ENCODE results near the gene PAFAH1B1.
A peak's percentile ranks its signal among the peaks of the same experiment; 100 is the strongest.
"Not testable (repeated sequence)": the region's sequence is repeated elsewhere in the genome, so short reads cannot be mapped to it uniquely, and the experiment has no call there.

Gene PAFAH1B1

DNA sequence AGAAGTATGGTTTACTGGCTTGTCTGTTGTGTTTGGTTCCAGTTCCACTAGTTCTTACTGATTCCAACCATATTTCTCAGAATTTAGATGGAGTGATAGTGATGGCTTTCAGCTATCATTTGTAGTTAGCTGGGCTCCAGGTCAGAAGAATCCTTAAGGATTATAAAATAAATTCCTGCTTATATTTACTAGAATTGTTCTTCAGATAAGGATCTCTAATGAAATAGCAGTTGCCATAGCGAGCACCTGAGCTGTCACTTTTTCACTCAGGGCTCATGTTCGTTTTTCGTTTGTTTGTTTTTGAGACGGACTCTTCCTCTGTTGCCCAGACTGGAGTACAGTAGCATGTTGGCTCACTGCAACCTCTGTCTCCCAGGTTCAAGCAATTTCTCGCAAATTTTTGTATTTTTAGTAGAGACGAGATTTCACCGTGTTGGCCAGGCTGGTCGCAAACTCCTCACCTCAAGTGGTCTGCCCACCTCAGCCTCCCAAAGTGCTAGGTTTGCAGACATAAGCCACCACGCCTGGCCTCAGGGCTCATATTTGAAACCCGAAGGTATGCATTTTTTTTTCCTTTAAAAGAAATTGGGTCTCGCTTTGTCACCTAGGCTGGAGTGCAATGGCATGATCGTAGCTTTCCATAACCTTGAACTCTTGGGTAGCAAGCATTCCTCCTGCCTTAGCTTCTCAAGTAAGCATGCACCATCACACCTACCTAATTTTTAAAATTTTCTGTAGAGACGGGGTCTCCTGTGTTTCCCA lies 42.9 kb downstream of the PAFAH1B1 start:
- no peak for DNase-seq

DNA sequence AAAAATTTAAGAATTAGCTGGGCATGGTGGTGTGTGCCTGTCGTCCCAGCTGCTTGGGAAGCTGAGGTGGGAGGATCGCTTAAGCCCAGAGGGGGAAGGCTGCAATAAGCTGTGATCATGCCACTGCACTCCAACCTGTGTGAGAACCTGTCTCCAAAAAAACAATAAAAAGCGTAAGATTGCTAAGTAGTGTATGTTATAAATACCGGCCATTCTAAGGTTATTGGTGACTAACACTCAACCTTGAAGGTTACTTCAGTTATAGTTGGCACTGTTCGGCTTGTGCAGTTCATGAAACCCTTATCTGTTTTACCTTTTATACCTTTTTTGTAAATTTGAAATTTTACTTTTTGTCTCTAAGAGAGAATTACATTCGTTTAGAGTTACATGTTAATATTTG lies 44.0 kb downstream of the PAFAH1B1 start:
- DNase-seq: no peak

DNA sequence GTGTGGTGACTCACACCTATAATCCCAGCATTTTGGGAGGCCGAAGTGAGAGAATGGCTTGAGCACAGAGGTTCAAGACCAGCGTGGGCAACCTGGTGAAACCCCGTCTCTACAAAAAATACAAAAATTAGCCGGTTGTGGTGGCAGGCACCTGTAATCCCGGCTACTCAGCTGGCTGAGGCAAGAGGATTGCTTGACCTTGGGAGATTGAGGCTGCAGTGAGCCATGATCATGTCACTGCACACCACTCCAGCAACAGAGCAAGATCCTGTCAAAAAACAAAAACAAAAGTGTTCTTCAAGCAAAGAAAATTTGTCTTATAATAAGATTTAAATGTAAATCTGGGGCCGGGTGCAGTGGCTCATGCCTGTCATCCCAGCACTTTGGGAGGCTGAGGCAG lies 51.5 kb downstream of the PAFAH1B1 start:
- DNase-seq: no peak

DNA sequence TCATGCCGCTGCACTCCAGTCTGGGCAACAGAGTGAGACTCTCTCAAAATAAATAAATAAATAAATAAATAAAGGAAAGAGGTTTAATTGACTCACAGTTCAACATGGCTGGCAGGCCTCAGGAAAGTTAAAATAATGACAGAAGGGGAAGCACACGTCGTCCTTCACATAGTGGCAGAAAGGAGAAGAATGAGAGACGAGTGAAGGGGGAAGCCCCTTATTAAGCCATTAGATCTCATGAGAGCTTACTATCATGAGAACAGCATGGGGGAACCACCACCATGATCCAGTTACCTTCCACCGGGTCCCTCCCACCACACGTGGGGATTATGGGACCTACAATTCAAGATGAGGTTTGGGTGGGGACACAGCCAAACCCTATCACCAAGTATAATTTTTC lies 54.5 kb downstream of the PAFAH1B1 start:
- no peak for DNase-seq

DNA sequence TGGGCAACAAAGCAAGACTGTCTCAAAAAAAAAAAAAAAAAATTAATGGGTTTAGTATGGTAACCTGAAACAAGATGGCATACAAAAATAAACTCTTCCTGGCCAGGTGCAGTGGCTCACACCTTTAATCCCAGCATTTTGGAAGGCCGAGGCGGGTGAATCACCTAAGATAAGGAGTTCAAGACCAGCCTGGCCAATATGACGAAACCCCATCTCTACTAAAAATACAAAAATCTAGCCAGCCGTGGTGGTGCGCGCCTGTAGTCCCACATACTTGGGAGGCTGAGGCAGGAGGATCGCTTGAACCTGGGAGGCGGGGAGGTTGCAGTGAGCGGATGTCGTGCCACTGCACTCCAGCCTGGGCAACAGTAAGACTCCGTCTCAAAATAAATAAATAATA lies 55.7 kb downstream of the PAFAH1B1 start:
- no peak for DNase-seq

DNA sequence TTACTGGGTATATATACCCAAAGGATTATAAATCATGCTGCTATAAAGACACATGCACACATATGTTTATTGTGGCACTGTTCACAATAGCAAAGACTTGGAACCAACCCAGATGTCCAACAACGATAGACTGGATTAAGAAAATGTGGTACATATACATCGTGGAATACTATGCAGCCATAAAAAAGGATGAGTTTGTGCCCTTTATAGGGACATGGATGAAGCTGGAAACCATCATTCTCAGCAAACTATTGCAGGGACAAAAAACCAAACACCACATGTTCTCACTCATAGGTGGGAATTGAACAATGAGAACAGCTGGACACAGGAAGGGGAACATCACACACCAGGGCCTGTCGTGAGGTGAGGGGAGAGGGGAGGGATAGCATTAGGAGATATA lies 59.5 kb downstream of the PAFAH1B1 start:
- DNase-seq: not testable (repeated sequence)

DNA sequence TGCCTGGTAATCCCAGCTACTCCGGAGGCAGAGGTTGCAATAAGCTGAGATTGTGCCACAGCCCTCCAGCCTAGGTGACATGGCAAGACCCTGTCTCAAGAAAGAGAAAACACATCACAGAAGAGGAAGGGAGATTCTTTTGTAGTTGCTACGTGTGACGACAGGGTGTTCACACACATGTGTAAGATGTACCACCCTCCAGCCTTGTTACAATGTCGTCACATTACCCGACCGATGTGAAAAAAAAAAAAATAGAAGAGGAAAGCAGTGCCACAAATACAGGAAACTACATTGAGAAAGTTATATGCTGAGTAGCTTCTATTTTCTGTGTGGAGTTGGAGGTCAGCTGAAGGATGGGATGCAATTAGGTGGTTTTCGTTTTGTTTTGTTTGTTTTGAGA lies 62.1 kb downstream of the PAFAH1B1 start:
- DNase-seq: no peak

DNA sequence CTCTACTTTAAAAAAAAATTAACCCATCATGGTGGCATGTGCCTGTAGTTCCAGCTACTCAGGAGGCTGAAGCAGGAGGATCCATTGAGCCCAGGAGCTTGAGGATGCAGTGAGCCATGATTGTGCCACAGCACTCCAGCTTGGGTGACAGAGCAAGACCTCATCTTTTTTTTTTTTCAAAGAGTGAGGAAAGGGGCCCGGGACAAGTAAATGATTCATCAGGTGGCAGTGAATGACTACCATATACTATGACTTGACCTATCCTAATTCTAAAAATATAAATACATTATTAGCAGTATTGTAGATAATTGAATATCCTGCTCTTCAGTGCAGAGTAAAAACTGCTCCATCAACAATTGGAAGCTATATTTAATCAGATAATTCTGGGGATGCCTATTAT lies 62.8 kb downstream of the PAFAH1B1 start:
- no peak for DNase-seq

DNA sequence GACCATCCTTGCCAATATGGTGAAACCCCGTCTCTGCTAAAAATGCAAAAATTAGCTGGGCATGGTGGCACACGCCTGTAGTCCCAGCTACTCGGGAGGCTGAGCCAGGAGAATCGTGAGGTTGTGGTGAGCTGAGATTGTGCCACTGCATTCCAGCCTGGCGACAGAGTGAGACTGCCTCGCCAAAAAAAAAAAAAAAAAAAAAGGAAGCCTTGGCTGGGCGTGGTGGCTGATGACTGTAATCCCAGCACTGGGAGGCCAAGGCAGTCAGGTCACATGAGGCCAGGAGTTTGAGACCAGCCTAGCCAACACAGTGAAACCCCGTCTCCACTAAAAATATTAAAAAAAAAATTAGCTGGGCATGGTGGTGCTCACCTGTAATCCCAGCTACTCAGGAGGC lies 65.9 kb downstream of the PAFAH1B1 start:
- not testable (repeated sequence) for DNase-seq

DNA sequence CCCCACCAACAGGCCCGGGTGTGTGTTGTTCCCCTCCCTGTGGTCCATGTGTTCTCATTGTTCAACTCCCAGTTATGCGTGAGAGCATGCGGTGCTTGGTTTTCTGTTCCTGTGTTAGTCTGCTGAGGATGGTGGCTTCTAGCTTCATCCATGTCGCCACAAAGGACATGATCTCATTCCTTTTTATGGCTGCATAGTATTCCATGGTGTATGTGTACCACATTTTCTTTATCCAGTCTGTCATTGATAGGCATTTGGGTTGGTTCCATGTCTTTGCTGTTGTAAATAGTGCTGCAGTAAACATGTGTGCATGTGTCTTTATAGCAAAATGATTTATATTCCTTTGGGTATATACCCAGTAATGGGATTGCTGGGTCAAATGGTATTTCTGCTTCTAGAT lies 67.0 kb downstream of the PAFAH1B1 start:
- not testable (repeated sequence) for DNase-seq

DNA sequence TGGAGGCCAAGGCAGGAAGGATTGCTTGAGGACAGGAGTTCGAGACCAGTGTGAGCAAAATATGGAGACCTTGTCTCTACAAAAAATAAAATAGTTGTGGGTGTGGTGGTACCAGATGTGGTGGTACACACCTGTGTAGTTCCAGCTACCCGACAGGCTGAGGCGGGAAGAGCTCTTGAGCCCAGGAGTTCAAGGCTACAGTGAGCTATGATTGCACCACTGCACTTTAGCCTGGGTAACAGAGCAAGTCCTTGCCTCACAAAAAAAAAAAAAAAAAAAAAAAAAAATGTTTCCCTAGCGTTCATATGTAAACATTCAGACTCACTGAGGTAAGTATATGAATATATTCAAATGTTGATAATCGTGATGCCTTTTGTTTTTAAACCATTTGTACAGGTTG lies 78.6 kb downstream of the PAFAH1B1 start:
- no peak for DNase-seq

DNA sequence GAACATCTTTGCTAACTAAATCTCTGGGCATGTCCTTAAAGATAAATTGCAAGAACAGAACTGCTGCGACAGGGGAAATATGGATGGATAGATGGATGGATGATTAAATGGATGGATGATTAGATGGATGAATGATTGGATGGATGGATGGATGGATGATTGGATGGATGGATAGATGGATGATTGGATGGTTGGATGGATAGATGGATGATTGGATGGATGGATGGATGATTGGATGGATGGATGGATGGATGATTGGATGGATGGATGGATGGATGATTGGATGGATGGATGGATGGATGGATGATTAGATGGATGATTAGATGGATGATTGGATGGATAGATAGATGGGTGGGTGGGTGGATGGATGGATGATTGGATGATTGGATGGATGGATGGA lies 85.8 kb downstream of the PAFAH1B1 start:
- DNase-seq: not testable (repeated sequence)

DNA sequence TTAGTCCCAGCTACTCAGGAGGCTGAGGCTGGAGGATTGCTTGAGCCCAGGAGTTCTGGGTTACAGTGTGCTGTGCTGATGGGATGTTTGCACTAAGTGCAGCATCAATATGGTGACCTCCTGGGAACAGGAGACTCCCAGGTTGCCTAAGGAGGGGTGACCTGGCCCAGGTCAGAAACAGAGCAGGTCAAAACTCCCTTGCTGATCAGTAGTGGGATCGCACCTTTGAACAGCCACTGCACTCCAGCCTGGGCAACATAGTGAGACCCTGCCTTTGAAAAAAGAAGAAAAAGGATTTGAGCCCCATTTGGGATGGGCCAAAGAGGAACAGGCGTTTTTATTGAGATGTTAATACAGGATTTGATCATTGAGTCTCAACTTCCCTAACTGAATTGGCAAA lies 87.5 kb downstream of the PAFAH1B1 start:
- DNase-seq: no peak

DNA sequence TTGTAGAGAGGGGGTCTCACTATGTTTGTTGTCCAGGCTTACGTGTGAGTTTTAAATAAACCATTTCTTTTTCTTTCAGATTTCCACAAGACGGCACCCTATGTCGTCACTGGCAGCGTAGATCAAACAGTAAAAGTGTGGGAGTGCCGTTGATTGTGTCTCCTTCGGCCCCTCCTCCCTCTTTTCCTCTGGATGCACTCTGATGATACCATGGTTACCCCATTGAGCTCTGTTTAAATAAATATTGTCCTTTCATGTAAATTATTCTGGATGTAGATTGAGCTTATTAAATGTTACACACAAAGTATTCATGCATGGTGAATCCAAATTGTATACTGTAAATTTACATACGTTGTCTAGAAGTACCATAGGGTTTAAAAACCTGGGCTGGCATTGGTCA lies 88.2 kb downstream of the PAFAH1B1 start:
- DNase-seq: no peak

DNA sequence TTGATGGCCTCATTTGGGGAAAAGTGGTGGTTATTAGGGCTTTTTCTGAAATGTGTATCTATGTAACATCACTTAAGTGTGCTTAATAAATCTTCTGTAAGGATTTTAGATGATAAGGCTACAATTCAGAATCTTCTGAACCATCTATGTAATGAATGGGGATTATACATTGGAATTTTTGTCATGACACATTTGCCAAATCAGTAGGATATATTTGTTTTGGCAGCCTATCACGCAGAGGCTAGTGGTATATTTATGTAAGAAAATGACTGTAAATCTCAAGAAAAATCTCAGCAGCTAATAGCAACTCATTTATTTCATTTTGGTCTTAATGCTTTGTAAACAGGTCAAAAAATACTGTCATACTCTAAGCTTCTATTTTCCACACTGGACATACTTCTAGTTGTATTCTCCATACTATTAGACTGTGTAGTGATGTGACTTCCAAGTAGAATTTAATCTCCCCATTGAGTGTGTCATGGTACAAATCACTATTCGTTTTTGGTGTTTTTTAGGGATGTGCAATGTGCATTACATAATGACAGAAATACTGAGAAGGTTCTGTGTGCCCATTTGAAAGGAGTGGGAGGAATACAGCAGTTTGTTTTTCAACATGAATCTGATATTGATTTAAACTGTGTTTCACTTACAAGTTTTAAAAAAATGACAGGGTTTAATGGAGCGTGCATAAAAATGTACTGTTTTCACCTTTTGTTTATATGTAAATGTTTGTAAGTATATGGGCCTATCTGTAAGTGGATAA lies 88.9 kb downstream of the PAFAH1B1 start:
- DNase-seq: no peak

DNA sequence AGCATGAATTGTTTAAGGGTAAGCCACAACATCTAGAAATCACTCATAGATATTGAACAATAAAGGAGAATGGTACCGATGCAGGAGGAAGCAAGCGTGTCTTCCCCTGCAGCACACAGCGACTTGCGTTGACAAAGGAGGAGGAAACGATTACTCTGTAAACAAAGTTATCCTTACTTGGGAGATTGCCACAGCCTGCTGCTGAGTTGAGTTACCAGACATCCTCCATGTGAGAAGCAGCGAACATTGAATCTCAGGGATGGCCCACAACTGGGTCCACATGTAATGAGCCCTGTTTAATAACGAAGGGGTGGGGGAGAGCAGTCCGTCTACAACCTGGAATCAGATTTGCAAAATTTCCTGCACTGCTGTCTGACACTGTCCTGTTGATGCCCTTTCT lies 90.5 kb downstream of the PAFAH1B1 start:
- DNase-seq: no peak

DNA sequence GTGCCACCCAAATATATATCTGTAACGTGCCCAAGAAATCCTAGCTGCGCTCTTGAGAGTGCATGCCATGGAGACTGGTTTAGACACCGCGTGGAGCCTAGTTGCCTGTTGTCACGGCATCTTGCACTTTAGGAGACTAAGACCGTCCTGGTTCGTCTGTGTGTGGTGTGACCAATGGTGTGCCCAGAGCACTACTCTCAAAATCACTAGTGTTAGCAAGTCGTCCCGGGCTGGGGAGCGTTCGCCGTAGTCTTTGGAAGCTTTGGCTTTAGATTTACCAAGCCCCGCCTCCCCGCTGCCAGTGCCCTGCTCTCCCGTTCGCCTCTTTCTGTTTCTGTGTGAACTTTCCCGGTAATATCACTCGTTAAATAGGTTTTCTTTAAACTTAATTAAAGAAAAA lies 91.1 kb downstream of the PAFAH1B1 start:
- DNase-seq: no peak

DNA sequence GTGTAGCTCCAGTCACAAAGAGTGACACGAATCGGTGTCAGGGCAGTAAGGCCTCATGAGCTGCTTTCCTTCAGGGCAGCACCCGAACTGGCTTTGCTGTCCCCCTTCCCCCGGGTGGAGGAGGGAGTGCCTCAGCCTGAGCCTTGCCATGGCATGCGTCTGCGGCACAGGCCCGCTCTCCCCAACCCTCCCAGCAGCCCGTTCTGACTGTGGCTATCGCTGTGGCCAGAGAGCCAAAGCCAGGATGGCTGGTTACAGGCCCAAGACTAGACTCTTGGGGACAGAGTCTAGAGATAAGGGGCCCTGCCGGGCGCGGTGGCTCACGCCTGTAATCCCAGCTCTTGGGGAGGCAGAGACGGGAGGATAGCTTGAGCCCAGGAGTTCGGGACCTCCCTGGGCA lies 92.2 kb downstream of the PAFAH1B1 start:
- DNase-seq: no peak

DNA sequence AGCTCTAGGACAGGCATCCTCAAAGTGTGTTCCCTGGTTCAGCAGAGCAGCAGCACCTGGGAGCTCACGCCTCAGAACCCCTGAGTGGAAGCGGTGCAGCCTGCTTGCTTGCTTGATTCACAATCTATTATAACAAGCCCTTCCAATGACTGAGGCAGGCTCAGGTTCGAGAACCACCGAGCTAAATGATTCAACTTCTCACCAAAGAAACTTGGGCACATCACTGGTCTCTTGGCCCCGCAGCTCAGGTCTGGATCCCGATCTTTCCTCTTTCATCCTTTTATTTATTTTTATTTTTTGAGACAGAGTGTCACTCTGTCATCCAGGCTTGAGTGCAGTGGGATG lies 93.6 kb downstream of the PAFAH1B1 start:
- no peak for DNase-seq

DNA sequence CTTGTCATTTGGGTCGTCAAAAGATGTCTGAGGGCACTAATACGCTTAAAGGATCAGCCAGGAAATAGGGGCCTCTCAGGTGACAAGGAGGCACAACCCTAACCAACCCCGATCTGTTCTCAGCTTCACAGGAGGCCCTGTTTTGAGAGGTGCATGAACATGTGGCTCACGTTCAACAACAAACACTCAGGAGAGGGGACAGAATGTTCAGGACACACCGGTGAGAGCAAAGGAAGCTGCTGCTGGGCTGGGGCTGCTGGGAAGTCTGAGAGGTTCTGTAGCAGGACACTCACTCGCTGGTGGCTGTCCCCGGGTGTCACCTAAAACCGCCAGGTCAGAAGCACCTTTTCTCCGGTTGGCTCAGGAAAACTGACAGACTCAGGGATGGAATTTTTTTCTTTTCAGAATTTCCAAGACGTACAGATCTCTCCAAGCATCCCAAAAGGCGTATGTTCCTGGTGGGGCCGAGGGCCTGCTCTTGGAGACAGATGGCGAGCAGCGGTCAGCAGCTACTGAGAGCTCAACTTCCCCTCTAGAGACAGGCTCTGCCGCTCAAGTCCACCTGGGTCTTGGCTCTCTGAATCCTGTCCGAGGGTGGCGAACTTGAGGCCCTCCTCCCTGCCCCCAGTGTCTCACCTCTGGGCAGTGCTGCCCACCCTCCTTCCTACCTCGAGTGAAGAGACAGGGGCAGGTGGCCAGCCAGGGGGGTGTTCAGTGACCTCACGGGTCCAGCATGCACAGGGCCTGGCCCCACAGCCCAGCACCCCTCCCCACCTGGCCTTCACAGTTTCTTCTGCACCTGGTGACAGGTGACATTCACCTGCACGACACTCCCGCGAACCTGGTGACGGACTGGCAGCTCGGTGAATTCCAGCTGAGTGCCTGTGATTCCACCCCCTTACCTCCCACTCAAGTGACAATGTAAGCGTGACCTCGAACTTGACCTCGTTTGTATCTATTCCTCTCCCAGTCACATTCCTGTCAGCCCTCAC lies 95.2 kb downstream of the PAFAH1B1 start:
- no peak for DNase-seq

DNA sequence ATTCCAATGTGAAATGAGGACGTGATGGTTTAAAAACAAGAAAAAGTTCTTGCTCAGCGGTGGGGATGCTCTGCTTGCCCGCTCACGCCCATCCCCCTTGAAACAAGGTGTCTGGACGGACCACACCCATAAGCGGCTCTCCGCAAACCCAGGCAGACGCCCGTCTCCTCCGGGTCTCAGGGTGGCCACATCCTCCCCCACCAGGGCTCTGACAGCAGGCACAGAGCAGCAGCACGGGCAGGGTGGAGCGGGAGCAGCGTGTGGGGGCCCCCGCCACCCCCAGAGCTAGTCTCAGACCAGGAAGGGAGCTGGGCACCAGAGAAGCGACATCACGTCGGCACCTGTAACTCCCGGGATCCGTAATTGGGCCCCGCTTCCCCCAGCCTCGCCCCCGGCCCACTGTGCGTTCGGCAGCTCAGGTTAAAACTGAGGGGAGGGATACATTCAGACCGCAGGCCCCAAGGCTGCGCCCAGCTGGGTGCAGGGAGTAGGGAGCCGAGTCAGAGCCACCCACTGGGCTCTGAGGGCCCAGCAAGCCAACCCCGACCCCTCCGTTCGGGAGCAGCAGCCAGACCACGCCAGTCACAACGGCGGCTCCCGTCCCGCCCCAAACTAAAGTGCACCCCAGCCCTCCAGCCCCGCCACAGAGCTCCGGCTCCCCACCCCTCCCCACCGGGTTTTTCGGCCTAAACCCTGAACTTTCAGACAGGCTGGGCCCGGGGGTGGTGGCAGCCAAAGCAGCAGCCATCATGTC lies 96.1 kb downstream of the PAFAH1B1 start:
- peak; percentile 36 to 59 for DNase-seq

Data from CD4-positive, alpha-beta T cell treated with Interleukin-4 for 1 hour (primary cell).